Upper lobe of left lung (tissue), 4 donors: ENCODE measurements around the gene CBLIF.
"Not testable (repeated sequence)": the region's sequence is repeated elsewhere in the genome, so short reads cannot be mapped to it uniquely, and the experiment has no call there.

Experiments used
- CTCF ChIP-seq, 6 experiments: fragments of 450-650 bp in 4 of 6; fragments of 200-600 bp in 2 of 6; sonication (generic) in 2 of 6; IDR thresholded peaks; one replicate each; pipeline ENCODE4 v1.5.1; 2016 to 2019; ENCODE audit warnings: antibody characterized with exemption in 6 of 6
- EP300 ChIP-seq, 4 donors: sonication (generic); formaldehyde crosslinking; IDR thresholded peaks; one replicate each; pipeline ENCODE4 v1.5.1; 2017; ENCODE audit warnings: antibody characterized with exemption in 4 of 4, control low read depth in 2 of 4
- POLR2A ChIP-seq, 4 donors: fragments of 450-650 bp; IDR thresholded peaks; one replicate each; pipeline ENCODE4 v1.5.1; 2016 to 2017; ENCODE audit warnings: antibody characterized with exemption in 4 of 4, mild to moderate bottlenecking in 2 of 4

DNA sequence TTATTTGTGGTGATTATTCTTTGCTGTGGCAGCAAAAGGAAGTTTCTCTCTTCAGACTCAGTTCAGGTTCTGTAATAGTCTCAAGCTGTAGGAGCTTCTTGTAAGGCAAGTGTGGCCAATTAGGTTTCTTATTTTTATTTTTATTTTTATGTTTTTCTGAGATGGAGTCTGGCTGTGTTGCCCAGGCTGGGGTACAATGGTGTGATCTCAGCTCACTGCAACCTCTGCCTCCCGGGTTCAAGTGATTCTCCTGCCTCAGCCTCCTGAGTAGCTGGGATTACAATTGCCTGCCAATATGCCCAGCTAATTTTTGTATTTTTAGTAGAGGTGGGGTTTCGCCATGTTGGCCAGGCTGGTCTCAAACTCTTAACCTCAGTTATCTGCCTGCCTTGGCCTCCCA is 4.3 kb upstream of the CBLIF start:
- TF ChIP-seq CTCF, POLR2A, EP300 (IDR thresholded peaks at IDR 0.05): not testable (repeated sequence)
